ENCODE results near the gene ATP2A3.

DNA sequence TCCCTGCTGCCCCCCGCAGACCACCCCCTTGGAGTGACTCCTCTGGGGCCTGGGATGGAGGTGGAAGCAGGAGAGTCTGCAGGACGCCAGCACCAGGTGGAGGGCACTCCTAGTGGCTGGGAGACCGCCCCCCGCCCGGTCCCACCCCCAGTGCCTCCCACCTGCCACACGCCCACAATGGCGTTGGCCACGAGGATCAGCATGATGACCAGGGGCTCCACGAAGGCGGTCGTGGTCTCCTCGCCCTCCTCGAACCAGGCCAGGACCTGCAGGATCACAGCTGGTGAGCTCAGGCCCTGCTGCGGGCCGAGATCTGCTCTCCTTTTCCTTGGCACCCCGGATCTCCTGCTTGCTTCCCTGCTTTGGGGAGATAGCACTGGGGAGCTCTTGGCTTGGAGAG lies 12.8 kb downstream of the ATP2A3 start:
- TF ChIP-seq REST (IDR thresholded peaks at IDR 0.05; ENCODE audit: borderline replicate concordance) (no peak), EP300 (conservative IDR thresholded peaks at IDR 0.05; ENCODE audit: poor library complexity, severe bottlenecking) (no peak), POLR2AphosphoS5 (IDR thresholded peaks at IDR 0.05) (no peak)
- TF ChIP-seq, protein P1, sequence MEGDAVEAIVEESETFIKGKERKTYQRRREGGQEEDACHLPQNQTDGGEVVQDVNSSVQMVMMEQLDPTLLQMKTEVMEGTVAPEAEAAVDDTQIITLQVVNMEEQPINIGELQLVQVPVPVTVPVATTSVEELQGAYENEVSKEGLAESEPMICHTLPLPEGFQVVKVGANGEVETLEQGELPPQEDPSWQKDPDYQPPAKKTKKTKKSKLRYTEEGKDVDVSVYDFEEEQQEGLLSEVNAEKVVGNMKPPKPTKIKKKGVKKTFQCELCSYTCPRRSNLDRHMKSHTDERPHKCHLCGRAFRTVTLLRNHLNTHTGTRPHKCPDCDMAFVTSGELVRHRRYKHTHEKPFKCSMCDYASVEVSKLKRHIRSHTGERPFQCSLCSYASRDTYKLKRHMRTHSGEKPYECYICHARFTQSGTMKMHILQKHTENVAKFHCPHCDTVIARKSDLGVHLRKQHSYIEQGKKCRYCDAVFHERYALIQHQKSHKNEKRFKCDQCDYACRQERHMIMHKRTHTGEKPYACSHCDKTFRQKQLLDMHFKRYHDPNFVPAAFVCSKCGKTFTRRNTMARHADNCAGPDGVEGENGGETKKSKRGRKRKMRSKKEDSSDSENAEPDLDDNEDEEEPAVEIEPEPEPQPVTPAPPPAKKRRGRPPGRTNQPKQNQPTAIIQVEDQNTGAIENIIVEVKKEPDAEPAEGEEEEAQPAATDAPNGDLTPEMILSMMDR (IDR thresholded peaks at IDR 0.05; ENCODE audit: poor library complexity, severe bottlenecking): no peak

Data from neural cell (in vitro differentiated cells).